ENCODE data around the gene CST4.
"Not testable (repeated sequence)": the region's sequence is repeated elsewhere in the genome, so short reads cannot be mapped to it uniquely, and the experiment has no call there.

Gene CST4

DNA sequence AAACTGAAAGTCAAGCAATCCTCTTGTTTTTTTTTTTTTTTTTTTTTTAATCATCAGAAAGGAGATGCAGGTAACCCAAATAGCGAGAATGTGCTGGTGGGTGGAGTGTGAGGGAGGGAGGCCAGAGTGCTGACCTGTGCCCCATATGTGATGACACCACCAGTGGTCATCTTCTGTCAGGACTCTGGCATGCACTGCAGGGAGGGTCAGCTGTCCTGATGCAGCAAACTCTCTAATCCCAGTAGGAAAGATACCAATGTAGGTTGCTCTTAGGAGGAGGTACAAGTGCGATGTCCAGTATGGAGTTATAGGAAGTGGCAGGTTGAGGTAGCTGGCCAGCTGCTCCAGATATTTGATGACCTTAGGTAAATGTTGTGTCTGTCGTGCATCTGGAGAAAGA is 2.8 kb upstream of the CST4 start:
- TF ChIP-seq, protein P1, sequence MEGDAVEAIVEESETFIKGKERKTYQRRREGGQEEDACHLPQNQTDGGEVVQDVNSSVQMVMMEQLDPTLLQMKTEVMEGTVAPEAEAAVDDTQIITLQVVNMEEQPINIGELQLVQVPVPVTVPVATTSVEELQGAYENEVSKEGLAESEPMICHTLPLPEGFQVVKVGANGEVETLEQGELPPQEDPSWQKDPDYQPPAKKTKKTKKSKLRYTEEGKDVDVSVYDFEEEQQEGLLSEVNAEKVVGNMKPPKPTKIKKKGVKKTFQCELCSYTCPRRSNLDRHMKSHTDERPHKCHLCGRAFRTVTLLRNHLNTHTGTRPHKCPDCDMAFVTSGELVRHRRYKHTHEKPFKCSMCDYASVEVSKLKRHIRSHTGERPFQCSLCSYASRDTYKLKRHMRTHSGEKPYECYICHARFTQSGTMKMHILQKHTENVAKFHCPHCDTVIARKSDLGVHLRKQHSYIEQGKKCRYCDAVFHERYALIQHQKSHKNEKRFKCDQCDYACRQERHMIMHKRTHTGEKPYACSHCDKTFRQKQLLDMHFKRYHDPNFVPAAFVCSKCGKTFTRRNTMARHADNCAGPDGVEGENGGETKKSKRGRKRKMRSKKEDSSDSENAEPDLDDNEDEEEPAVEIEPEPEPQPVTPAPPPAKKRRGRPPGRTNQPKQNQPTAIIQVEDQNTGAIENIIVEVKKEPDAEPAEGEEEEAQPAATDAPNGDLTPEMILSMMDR (IDR thresholded peaks at IDR 0.05; ENCODE audit: extremely low read depth, insufficient read depth, missing control alignments) = no peak
- in situ Hi-C loops (cut with MboI; ENCODE audit: low pct_unique_long_range_greater_than_20kb, low sequenced_read_pairs, unreplicated experiment) = no loop called here
- DNase-seq (ENCODE audit: low spot score) = no peak

DNA sequence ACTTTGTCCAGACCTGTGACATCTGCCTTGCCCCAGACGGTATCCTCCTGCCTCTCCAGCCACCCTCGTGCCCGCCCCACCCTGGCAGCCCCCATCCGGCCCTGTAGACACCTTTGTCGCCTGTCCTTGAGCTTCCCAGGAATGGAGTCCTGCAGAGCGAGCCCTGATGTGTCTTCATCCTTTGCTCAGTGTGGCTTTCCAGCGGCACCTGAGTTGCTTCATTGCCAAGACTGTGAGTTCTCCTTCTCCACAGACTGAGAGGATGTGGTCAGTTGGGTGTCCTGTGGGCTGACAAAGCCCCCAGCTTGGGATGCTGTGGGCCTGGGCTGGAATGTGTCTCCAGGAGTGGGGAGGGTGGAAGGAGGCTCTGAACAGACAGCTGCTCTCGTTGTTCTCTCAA is 1.7 kb upstream of the CST4 start:
- no peak for DNase-seq (ENCODE audit: low spot score)
- TF ChIP-seq, protein P1 (IDR thresholded peaks at IDR 0.05; ENCODE audit: extremely low read depth, insufficient read depth, missing control alignments) = no peak
- in situ Hi-C loops (cut with MboI; ENCODE audit: low pct_unique_long_range_greater_than_20kb, low sequenced_read_pairs, unreplicated experiment) = no loop called here

DNA sequence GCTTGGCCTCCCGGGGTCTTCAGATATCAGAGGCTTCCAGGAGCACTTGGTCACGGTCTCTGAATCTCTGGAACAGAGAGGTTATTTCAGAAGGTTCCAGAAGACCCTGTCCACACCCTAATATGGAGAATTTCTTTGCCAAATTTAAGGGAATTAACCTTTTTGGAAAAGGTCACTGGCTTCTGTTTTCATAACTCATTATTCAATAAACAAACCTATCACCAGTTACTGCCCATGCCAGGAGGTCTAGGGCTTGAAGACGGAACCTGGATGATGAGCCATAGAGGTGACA is 507 bp upstream of the CST4 start:
- DNase-seq (ENCODE audit: low spot score) = no peak
- in situ Hi-C loops (cut with MboI; ENCODE audit: low pct_unique_long_range_greater_than_20kb, low sequenced_read_pairs, unreplicated experiment) = no loop called here

DNA sequence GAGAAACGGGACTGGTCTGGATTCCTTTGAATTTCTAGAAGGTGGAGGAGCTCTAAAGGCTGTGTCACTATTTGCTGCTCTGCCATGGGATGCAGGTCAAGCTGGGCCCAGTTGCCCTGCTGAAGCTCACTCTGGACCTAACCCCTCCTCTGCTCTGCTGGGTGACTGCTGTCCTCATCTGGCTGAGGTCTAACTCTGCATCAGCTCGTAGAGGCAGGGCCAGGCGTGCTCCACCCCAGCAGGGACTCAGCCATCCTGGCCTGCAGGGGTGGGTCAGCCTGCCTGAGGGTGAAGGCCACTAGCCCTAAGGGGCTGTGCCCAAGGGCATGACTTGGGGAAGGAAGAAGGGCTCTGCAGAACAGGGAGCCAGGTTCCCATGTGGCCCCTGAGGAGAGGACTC is 852 bp downstream of the CST4 start:
- in situ Hi-C loops (cut with MboI; ENCODE audit: low pct_unique_long_range_greater_than_20kb, low sequenced_read_pairs, unreplicated experiment) = no loop called here
- TF ChIP-seq, protein P1 (IDR thresholded peaks at IDR 0.05; ENCODE audit: extremely low read depth, insufficient read depth, missing control alignments) = no peak
- DNase-seq (ENCODE audit: low spot score) = no peak

More for the DNA sequence above, 507 bp upstream of the CST4 start:
- TF ChIP-seq, protein P1 (IDR thresholded peaks at IDR 0.05; ENCODE audit: extremely low read depth, insufficient read depth, missing control alignments) = no peak

DNA sequence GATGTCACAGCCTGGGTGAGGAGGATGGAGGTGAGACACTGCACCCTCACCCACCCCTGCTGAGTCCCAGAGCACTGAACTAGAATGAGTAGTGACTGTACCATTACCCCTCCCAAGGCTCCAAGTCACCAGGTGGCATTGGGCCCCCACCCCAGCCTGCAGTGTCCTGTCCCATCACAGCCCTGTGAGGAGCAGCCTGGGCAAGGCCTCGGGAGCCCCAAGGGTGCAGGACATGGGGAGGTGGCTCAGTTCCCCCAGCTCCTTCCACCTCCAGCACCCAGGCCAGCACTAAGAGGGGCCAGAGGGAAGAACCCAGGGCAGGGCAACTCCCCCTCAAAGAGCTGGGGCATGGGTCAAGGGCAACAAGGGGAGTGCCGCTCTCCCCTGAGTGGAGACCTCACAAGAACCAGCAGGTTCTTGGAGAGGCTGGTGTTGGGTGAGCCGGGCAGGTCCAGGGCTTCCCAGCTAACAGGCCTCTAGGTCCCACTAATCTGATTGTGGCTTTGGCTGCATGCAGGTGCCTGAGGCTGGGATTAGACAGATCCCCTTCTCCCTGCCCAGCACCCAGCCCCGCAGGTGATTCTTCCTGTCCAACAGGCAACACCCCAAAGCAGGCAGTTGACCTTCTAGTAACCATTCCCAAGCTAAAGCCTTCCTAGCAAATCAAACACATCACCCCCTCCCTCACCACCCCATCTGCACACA is 2.6 kb downstream of the CST4 start:
- in situ Hi-C loops (cut with MboI; ENCODE audit: low pct_unique_long_range_greater_than_20kb, low sequenced_read_pairs, unreplicated experiment) = no loop called here
- DNase-seq (ENCODE audit: low spot score) = no peak
- TF ChIP-seq, protein P1 (IDR thresholded peaks at IDR 0.05; ENCODE audit: extremely low read depth, insufficient read depth, missing control alignments) = no peak

DNA sequence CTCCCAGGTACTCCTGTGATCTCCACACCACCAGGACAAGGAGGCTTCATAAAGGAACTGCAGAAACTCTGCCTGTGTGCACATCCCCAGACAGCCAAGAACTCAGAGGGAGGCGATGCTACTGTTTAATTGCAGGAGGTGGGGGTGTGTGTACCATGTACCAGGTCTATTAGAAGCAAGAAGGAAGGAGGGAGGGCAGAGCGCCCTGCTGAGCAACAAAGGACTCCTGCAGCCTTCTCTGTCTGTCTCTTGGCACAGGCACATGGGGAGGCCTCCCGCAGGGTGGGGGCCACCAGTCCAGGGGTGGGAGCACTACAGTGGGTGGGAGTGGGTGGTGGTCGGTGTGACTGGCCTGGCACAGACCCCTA is 3.3 kb downstream of the CST4 start:
- DNase-seq (ENCODE audit: low spot score); in situ Hi-C loops (cut with MboI; ENCODE audit: low pct_unique_long_range_greater_than_20kb, low sequenced_read_pairs, unreplicated experiment): not testable (repeated sequence)

DNA sequence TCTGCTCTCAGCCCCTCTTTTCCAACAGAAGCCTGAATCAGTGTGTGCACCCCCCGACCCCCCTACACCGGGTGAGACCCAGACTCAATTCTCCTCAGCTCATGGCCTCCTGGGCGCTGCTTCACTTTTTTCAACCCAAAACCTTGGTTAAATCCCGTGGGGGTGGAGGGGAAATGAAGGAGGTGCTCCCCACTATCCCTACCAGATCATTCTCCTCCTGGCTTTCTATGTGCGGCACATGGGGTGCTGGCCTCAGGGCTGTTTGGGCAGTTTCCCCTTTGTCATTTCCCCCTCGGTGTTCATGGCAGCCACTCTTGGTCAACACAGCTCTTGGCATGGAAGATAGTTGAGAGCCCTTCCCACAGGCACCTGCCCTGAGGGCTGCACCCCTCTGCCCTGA is 4.6 kb downstream of the CST4 start:
- no peak for DNase-seq (ENCODE audit: low spot score)
- in situ Hi-C loops (cut with MboI; ENCODE audit: low pct_unique_long_range_greater_than_20kb, low sequenced_read_pairs, unreplicated experiment) = no loop called here

More for the DNA sequence above, 4.6 kb downstream of the CST4 start:
- TF ChIP-seq, protein P1 (IDR thresholded peaks at IDR 0.05; ENCODE audit: extremely low read depth, insufficient read depth, missing control alignments) = no peak
